GM12878 (cell line): Measurements from ENCODE around the gene RUNX3. TPM values are rescaled to one million over a fixed set of nuclear protein-coding genes. Genes with fewer than 3 reads are reported as not detected.

ENCODE experiments used
- ATAC-seq: fragments of 200-7000 bp; cut with Tn5 transposase; 3 replicates; pipeline ENCODE4 v1.9.1; 2020; ENCODE audit warnings: mild to moderate bottlenecking, moderate library complexity
- BruUV-seq: library from RNA; stranded (reverse); fragments of 400-500 nt; replicated peaks from 2 replicates; lab custom pipeline; 2021; lab: Mats Ljungman, UMichigan
- CTCF ChIA-PET: fragments of 300-600 bp; sonication (Branson Sonifier 250); formaldehyde crosslinking; extraction: SDS; loops from one replicate; lab custom pipeline; 2021; ENCODE audit warnings: inconsistent platforms; lab: Yijun Ruan, JAX
- POLR2A ChIA-PET: fragments of 350-600 bp; formaldehyde crosslinking; extraction: SDS; loops from one replicate; lab custom pipeline; 2021; ENCODE audit warnings: inconsistent platforms; lab: Charles Lee
- RAD21 ChIA-PET: fragments of 300-600 bp; sonication (Branson Sonifier 250); formaldehyde crosslinking; loops from one replicate; lab custom pipeline; 2023; ENCODE audit warnings: antibody characterized with exemption; ENCODE audit not compliant: unreplicated experiment; lab: Charles Lee
- SMC1A ChIA-PET: fragments of 300-600 bp; sonication (Branson Sonifier 250); formaldehyde crosslinking; loops from one replicate; lab custom pipeline; 2023; ENCODE audit not compliant: unreplicated experiment, uncharacterized antibody; lab: Charles Lee
- DNase-seq: peaks from one replicate; pipeline ENCODE4 v3.0.0-alpha.2; 2011; ENCODE audit warnings: low read depth, low spot score
- FAIRE-seq: peaks from 3 replicates; lab custom pipeline; 2011; peaks lifted over from hg19 to GRCh38; lab: Jason Lieb, UNC
- H2AFZ ChIP-seq: 2 replicates; pipeline ENCODE4 v1.6.0; 2011; ENCODE audit warnings: low read depth, low read length, control low read depth; ENCODE audit not compliant: control insufficient read depth
- H3K27ac ChIP-seq: 2 replicates; pipeline ENCODE4 v1.5.1; 2011; ENCODE audit warnings: control low read depth; ENCODE audit not compliant: control insufficient read depth, insufficient read depth
- H3K27me3 ChIP-seq, 2 experiments: replicated peaks in 1 of 2; 2 replicates each; pipeline versions ENCODE4 v1.6.0 to v1.6.1; 2011; ENCODE audit warnings: low read length in 1 of 2; ENCODE audit not compliant: control insufficient read depth in 2 of 2, insufficient read depth in 2 of 2
- H3K36me3 ChIP-seq, 2 experiments: 2 replicates each; pipeline ENCODE4 v1.5.1; 2011; ENCODE audit warnings: low read length in 1 of 2; ENCODE audit not compliant: control insufficient read depth in 2 of 2, insufficient read depth in 2 of 2
- H3K4me1 ChIP-seq: 2 replicates; pipeline ENCODE4 v1.6.1; 2011; ENCODE audit warnings: mild to moderate bottlenecking, low read length, moderate library complexity, mixed read lengths; ENCODE audit not compliant: control insufficient read depth, insufficient read depth
- H3K4me2 ChIP-seq: 2 replicates; pipeline ENCODE4 v1.6.0; 2011; ENCODE audit warnings: control low read depth; ENCODE audit not compliant: control insufficient read depth, insufficient read depth
- H3K4me3 ChIP-seq: fragments of 200-600 bp; sonication (generic); 2 replicates; pipeline ENCODE4 v1.5.1; 2016
- H3K79me2 ChIP-seq: 2 replicates; pipeline ENCODE4 v1.6.0; 2011; ENCODE audit warnings: low read length; ENCODE audit not compliant: control insufficient read depth, insufficient read depth
- H3K9ac ChIP-seq: 2 replicates; pipeline ENCODE4 v1.8.0; 2011; ENCODE audit warnings: low read length, control low read depth, mixed read lengths; ENCODE audit not compliant: control insufficient read depth, insufficient read depth
- H3K9me3 ChIP-seq: replicated peaks from 3 replicates; pipeline ENCODE4 v1.5.1; 2011; ENCODE audit warnings: mild to moderate bottlenecking, low read length; ENCODE audit not compliant: control insufficient read depth, insufficient read depth
- H4K20me1 ChIP-seq: 2 replicates; pipeline ENCODE4 v1.6.0; 2011; ENCODE audit not compliant: control insufficient read depth, insufficient read depth
- CBX5 ChIP-seq: sonication (generic); IDR thresholded peaks from 2 replicates; pipeline ENCODE4 v1.6.1; 2016; ENCODE audit warnings: low read depth, moderate library complexity, mild to moderate bottlenecking, inconsistent platforms
- CHD2 ChIP-seq: IDR thresholded peaks from 2 replicates; pipeline ENCODE4 v1.6.1; 2011; ENCODE audit warnings: low read depth, low read length, improper control_type of control experiment, borderline replicate concordance
- CHD4 ChIP-seq: fragments of 200-600 bp; sonication (generic); IDR thresholded peaks from 2 replicates; pipeline ENCODE4 v1.6.1; 2016; ENCODE audit warnings: mild to moderate bottlenecking
- IKZF1 ChIP-seq: fragments of 450-650 bp; conservative IDR thresholded peaks from 2 replicates; pipeline ENCODE4 v1.6.1; 2017; ENCODE audit warnings: antibody characterized with exemption, mild to moderate bottlenecking
- IKZF2 ChIP-seq, 2 experiments: fragments of 450-650 bp; IDR thresholded peaks; 2 replicates each; pipeline ENCODE4 v1.6.1; 2017; ENCODE audit warnings: mild to moderate bottlenecking in 2 of 2, moderate library complexity in 2 of 2
- NR2C1 ChIP-seq: fragments of 450-650 bp; IDR thresholded peaks from 2 replicates; pipeline ENCODE4 v1.6.1; 2017; ENCODE audit warnings: antibody characterized with exemption, mild to moderate bottlenecking, moderate library complexity
- RAD21 ChIP-seq: IDR thresholded peaks from 2 replicates; pipeline ENCODE4 v1.6.1; 2011; ENCODE audit warnings: mild to moderate bottlenecking, low read depth, low read length, moderate library complexity; ENCODE audit not compliant: insufficient read depth
- RELA ChIP-seq: fragments of 450-650 bp; IDR thresholded peaks from 2 replicates; pipeline ENCODE4 v1.8.0; 2014; ENCODE audit warnings: borderline replicate concordance; ENCODE audit not compliant: partially characterized antibody
- SIX5 ChIP-seq: IDR thresholded peaks from 2 replicates; pipeline ENCODE4 v1.6.1; 2011; ENCODE audit warnings: mild to moderate bottlenecking, low read depth, low read length, moderate library complexity; ENCODE audit not compliant: severe bottlenecking
- SMARCA5 ChIP-seq: fragments of 450-650 bp; IDR thresholded peaks from 2 replicates; pipeline ENCODE4 v1.6.1; 2017; ENCODE audit warnings: mild to moderate bottlenecking
- STAT1 ChIP-seq: fragments of 450-650 bp; conservative IDR thresholded peaks from 2 replicates; pipeline ENCODE4 v1.6.1; 2014; ENCODE audit warnings: antibody characterized with exemption, mild to moderate bottlenecking
- USF2 ChIP-seq: IDR thresholded peaks from 2 replicates; pipeline ENCODE4 v1.6.1; 2011; ENCODE audit warnings: low read depth, low read length, improper control_type of control experiment, borderline replicate concordance
- YY1 ChIP-seq: IDR thresholded peaks from 2 replicates; pipeline ENCODE4 v1.6.1; 2011; ENCODE audit warnings: low read depth, mild to moderate bottlenecking, low read length
- ZBED1 ChIP-seq: IDR thresholded peaks from 2 replicates; pipeline ENCODE4 v1.6.1; 2016; ENCODE audit warnings: borderline replicate concordance
- ZNF217 ChIP-seq: fragments of 450-650 bp; IDR thresholded peaks from 2 replicates; pipeline ENCODE4 v1.6.1; 2017; ENCODE audit warnings: antibody characterized with exemption, mild to moderate bottlenecking
- ZZZ3 ChIP-seq: IDR thresholded peaks from 2 replicates; pipeline ENCODE4 v1.6.1; 2011; ENCODE audit warnings: low read depth; ENCODE audit not compliant: control insufficient read depth, insufficient read length
- WGBS: methylation state at CpG from one replicate; pipeline ENCODE4 v1.1.6; 2016; ENCODE audit warnings: low lambda C conversion rate; ENCODE audit not compliant: insufficient replicate concordance, insufficient coverage; ENCODE audit errors: missing lambda C conversion rate; 5-methylcytosine and 5-hydroxymethylcytosine counted together
- in situ Hi-C: fragments of 300-500 bp; cut with MboI; formaldehyde crosslinking; loops from 9 replicates; pipeline ENCODE4 v1.14.3; 2018; ENCODE audit warnings: mixed read lengths
- intact Hi-C: fragments of 100-400 bp; cut with micrococcal nuclease; formaldehyde crosslinking; loops from one replicate; pipeline ENCODE4 v1.14.2; 2022; ENCODE audit not compliant: unreplicated experiment
- polyA plus RNA-seq, 11 experiments: library from polyadenylated mRNA; depleted of rRNA in 4 of 11; unstranded in 6 of 11; stranded (reverse) in 5 of 11; fragments of >200 nt; fragmentation: Nextera tagmentation in 4 of 11; fragmentation: Illumina TruSeq in 1 of 11; extraction: Ambion mirVana in 4 of 11; extraction: Trizol in 1 of 11; gene quantifications; 1 replicate in 1 of 11; 2 replicates in 10 of 11; pipeline versions ENCODE4 v1.2.1 to v1.2.3, GENCODE V29; 2011 to 2016; ENCODE audit warnings: inconsistent platforms in 2 of 11, missing spikeins in 2 of 11, low read depth in 1 of 11
- total RNA-seq, 4 experiments: library from RNA; depleted of rRNA in 3 of 4; stranded (reverse); fragments of >200 nt in 3 of 4; fragmentation: Illumina TruSeq in 1 of 4; extraction: Trizol in 1 of 4; gene quantifications; 2 replicates each; pipeline versions ENCODE4 v1.2.1 to v1.2.3, GENCODE V29; 2013 to 2021

Gene RUNX3
- total and polyA plus RNA-seq, 10 of the 15 experiments (the other 5 are each of a cell fraction or from before 2014, with no cell fraction given) = 19.0 to 151 (median 31.4) TPM

GRCh38 chr1:24955779-24956365 lies 25.8 kb upstream of the RUNX3 start:
- SMC1A ChIA-PET = interaction anchor here (0.8 to 18.5 kb wide), 4 partner anchors 8 to 80 kb away, joined by 3 to 391 read pairs (median 149); partner anchors contain the start of gene RUNX3
- 41% methylated on average over 8 of the region's 8 CpGs for WGBS
- Histone ChIP-seq H3K27ac (peak overlapping the region; percentile 76), H2AFZ (no peak overlapping the region), H3K4me1 (peaks cover 90% of the 10 kb centered on the region), H3K9ac (peak overlapping the region; percentile 55), H3K9me3 (no peaks in the 10 kb centered on the region), H3K4me2 (peak overlapping the region; percentile 95), H3K79me2 (peaks cover 99% of the 10 kb centered on the region), H3K36me3 (peaks cover 24 to 26% of the 10 kb centered on the region in 2 experiments), H3K4me3 (peak overlapping the region; percentile 52; the same call in 1 of the 2 replicates), H3K27me3 (no peaks in the 10 kb centered on the region), H4K20me1 (peaks cover 2% of the 10 kb centered on the region; the same call in 1 of the 2 replicates)
- FAIRE-seq (no peak), DNase-seq (no peak), ATAC-seq (no peak)
- RAD21 ChIA-PET = interaction anchor here (1.3 to 6.4 kb wide), 5 partner anchors 15 to 79 kb away, joined by 5 to 68 read pairs (median 11); no protein-coding TSS in a partner anchor
- TF ChIP-seq SIX5 (no peak), ZNF217 (peak; percentile 21; the same call in 1 of the 2 replicates), SMARCA5 (0 out of 2 replicates have a peak, but pooled peaks have one; percentile 16)
- intact Hi-C loops = loop anchor here (5.0 kb wide), 1 partner anchor 251 kb away; no protein-coding TSS in a partner anchor
- CTCF ChIA-PET = interaction anchor here (0.9 to 18.6 kb wide), 5 partner anchors 9 to 108 kb away, joined by 3 to 396 read pairs (median 9); partner anchors contain the start of gene RUNX3
- in situ Hi-C loops = no loop called here
- POLR2A ChIA-PET = interaction anchor here (0.7 to 13.4 kb wide), 5 partner anchors 9 to 69 kb away, joined by 3 to 220 read pairs (median 7); no protein-coding TSS in a partner anchor
- no TSS peak for BruUV-seq

DNA sequence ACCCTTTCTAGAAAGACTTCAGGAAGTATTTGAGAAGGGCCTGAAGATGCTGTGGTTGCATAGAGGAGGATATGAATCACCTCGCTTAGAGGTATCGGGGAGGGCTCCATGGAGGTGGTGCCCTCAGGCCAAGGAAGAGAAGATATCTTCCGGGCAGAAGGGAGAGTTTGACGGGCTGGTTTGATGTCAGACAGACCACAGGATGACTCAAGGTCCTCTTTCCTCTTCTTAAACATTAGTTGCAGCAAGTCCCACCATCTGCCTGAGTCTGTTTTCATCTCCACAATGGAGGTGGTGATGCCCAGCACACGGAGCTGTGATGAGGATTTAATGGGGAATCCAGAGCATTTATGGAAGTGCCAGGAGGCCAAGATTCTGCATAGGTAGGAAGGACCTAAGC lies 25.1 kb upstream of the RUNX3 start:
- in situ Hi-C loops (no loop called here), intact Hi-C loops (loop anchor here (5.0 kb wide), 1 partner anchor 252 kb away; no protein-coding TSS in a partner anchor)
- no peaks in the 10 kb centered on the region; the same call in 1 of the 2 replicates for H4K20me1 ChIP-seq
- H3K27ac ChIP-seq = peak overlapping the region; percentile 76
- WGBS = 0% methylated on average over 5 of the region's 5 CpGs
- ATAC-seq (peak; percentile 57), FAIRE-seq (peak; percentile 56), DNase-seq (no peak)
- SMC1A ChIA-PET = interaction anchor here (0.8 to 18.5 kb wide), 4 partner anchors 7 to 81 kb away, joined by 3 to 391 read pairs (median 162); partner anchors contain the start of gene RUNX3
- POLR2A ChIA-PET = interaction anchor here (0.5 to 13.4 kb wide), 4 partner anchors 10 to 79 kb away, joined by 3 to 220 read pairs (median 4); no protein-coding TSS in a partner anchor
- H3K36me3 ChIP-seq = peaks cover 30 to 31% of the 10 kb centered on the region in 2 experiments
- H2AFZ ChIP-seq = no peak overlapping the region
- RAD21 ChIA-PET = interaction anchor here (1.9 to 6.4 kb wide), 5 partner anchors 9 to 106 kb away, joined by 5 to 68 read pairs (median 11); no protein-coding TSS in a partner anchor
- no peaks in the 10 kb centered on the region for H3K27me3 ChIP-seq
- no TSS peak for BruUV-seq
- peak overlapping the region; percentile 60 for H3K9ac ChIP-seq
- CTCF ChIA-PET = interaction anchor here (1.0 to 18.6 kb wide), 3 partner anchors 27 to 107 kb away, joined by 3 to 396 read pairs (median 314); partner anchors contain the start of gene RUNX3
- peak overlapping the region; percentile 95 for H3K4me2 ChIP-seq
- peaks cover 99% of the 10 kb centered on the region for H3K79me2 ChIP-seq
- H3K4me1 ChIP-seq = peaks cover 92% of the 10 kb centered on the region
- peak overlapping the region; percentile 52 for H3K4me3 ChIP-seq
- no peaks in the 10 kb centered on the region for H3K9me3 ChIP-seq
- no peak for TF ChIP-seq STAT1
- TF ChIP-seq IKZF2 (IDR thresholded peaks at IDR 0.05) = peak; percentile 55 to 70
- no peak for TF ChIP-seq CHD2
- TF ChIP-seq CBX5 = no peak
- no peak for TF ChIP-seq ZZZ3
- no peak for TF ChIP-seq NR2C1
- TF ChIP-seq CHD4 = no peak
- no peak for TF ChIP-seq USF2
- TF ChIP-seq ZBED1 = 0 out of 2 replicates have a peak, but pooled peaks have one; percentile 49
- no peak for TF ChIP-seq RAD21
- peak; percentile 56 for TF ChIP-seq IKZF1
- no peak for TF ChIP-seq YY1
- TF ChIP-seq RELA = no peak
- no peak; the same call in 1 of the 2 replicates for TF ChIP-seq ZNF217
